HepG2 (cell line): ENCODE measurements around the gene OR2K2. TPM values are rescaled to one million over a fixed set of nuclear protein-coding genes. Genes with fewer than 3 reads are reported as not detected.

Experiments
- ATAC-seq: fragments of 200-7000 bp; cut with Tn5 transposase; 3 replicates; pipeline ENCODE4 v1.9.1; 2020; ENCODE audit warnings: mild to moderate bottlenecking, moderate library complexity
- BruUV-seq: library from RNA; stranded (reverse); fragments of 400-500 nt; replicated peaks from 2 replicates; lab custom pipeline; 2021; lab: Mats Ljungman, UMichigan
- CTCF ChIA-PET: fragments of 300-600 bp; formaldehyde crosslinking; extraction: SDS; loops from one replicate; lab custom pipeline; 2021; ENCODE audit warnings: low total read pairs, inconsistent platforms, low intra/inter-chr PET ratio; lab: Yijun Ruan, JAX
- POLR2A ChIA-PET: fragments of 350-600 bp; sonication (Branson Sonifier 250); formaldehyde crosslinking; loops from one replicate; lab custom pipeline; 2020; ENCODE audit warnings: antibody characterized with exemption, inconsistent platforms; lab: Yijun Ruan, JAX
- DNase-seq: peaks from one replicate; pipeline ENCODE4 v3.0.0-alpha.2; 2015; ENCODE audit warnings: low spot score
- FAIRE-seq: peaks from 3 replicates; lab custom pipeline; 2011; peaks lifted over from hg19 to GRCh38; lab: Jason Lieb, UNC
- H2AFZ ChIP-seq: one replicate; pipeline ENCODE4 v1.6.1; 2011; ENCODE audit warnings: low read length, inconsistent platforms
- H3K27ac ChIP-seq: fragments of 300-600 bp; 3 replicates; pipeline ENCODE4 v1.8.0; 2011; ENCODE audit warnings: mixed run types, mild to moderate bottlenecking, mixed read lengths, low read length, inconsistent platforms; ENCODE audit not compliant: insufficient read depth; ENCODE audit errors: extremely low read length
- H3K27me3 ChIP-seq, 2 experiments: fragments of 200-600 bp in 1 of 2; 2 replicates in 1 of 2; 3 replicates in 1 of 2; pipeline versions ENCODE4 v1.6.0 to v1.8.0; 2011; ENCODE audit warnings: low read length in 2 of 2, mild to moderate bottlenecking in 2 of 2, moderate library complexity in 2 of 2, inconsistent platforms in 1 of 2; ENCODE audit not compliant: insufficient read depth in 2 of 2, control insufficient read depth in 1 of 2
- H3K36me3 ChIP-seq, 2 experiments: fragments of 200-600 bp in 1 of 2; replicated peaks in 1 of 2; 2 replicates in 1 of 2; 3 replicates in 1 of 2; pipeline versions ENCODE4 v1.5.1 to v1.8.0; 2011; ENCODE audit warnings: low read length in 2 of 2, inconsistent platforms in 1 of 2; ENCODE audit not compliant: insufficient read depth in 2 of 2, control insufficient read depth in 1 of 2
- H3K4me1 ChIP-seq: 2 replicates; pipeline ENCODE4 v1.5.1; 2012; ENCODE audit warnings: low read length, inconsistent platforms; ENCODE audit not compliant: insufficient read depth
- H3K4me2 ChIP-seq: 2 replicates; pipeline ENCODE4 v1.6.0; 2011; ENCODE audit warnings: low read depth, low read length, inconsistent platforms
- H3K4me3 ChIP-seq, 3 experiments: fragments of 200-600 bp in 1 of 3; sonication (generic), shearing (Covaris generic) in 1 of 3; replicated peaks in 1 of 3; 2 replicates each; pipeline ENCODE4 v1.5.1; 2011 to 2016; ENCODE audit warnings: low read length in 3 of 3, inconsistent platforms in 2 of 3, low read depth in 2 of 3, mild to moderate bottlenecking in 2 of 3, control low read depth in 1 of 3, mixed read lengths in 1 of 3; ENCODE audit not compliant: insufficient read depth in 1 of 3
- H3K79me2 ChIP-seq: one replicate; pipeline ENCODE4 v1.6.1; 2011; ENCODE audit warnings: low read length, inconsistent platforms; ENCODE audit not compliant: insufficient read depth
- H3K9ac ChIP-seq: 2 replicates; pipeline ENCODE4 v1.6.0; 2011; ENCODE audit warnings: mild to moderate bottlenecking, low read depth, low read length, inconsistent platforms; ENCODE audit not compliant: insufficient read depth
- H3K9me3 ChIP-seq: 2 replicates; pipeline ENCODE4 v1.5.1; 2012; ENCODE audit warnings: mild to moderate bottlenecking, low read length
- H4K20me1 ChIP-seq: 2 replicates; pipeline ENCODE4 v1.6.0; 2011; ENCODE audit warnings: inconsistent platforms, mild to moderate bottlenecking, low read length, moderate library complexity; ENCODE audit not compliant: insufficient read depth
- ATF7-NPFF ChIP-seq: sonication (generic); formaldehyde crosslinking; IDR thresholded peaks from 2 replicates; pipeline ENCODE4 v1.8.1; 2023; ENCODE audit warnings: mild to moderate bottlenecking, low read depth, missing genetic modification reagents, moderate library complexity
- EEA1 ChIP-seq: sonication (generic); formaldehyde crosslinking; IDR thresholded peaks from 2 replicates; pipeline ENCODE4 v1.5.1; 2020; ENCODE audit warnings: mild to moderate bottlenecking, missing genetic modification reagents, borderline replicate concordance
- HIVEP1 ChIP-seq: sonication (generic); formaldehyde crosslinking; IDR thresholded peaks from 2 replicates; pipeline ENCODE4 v1.4.0; 2020; ENCODE audit warnings: mild to moderate bottlenecking, missing genetic modification reagents
- MTA1 ChIP-seq: sonication (generic); formaldehyde crosslinking; IDR thresholded peaks from 2 replicates; pipeline ENCODE4 v1.4.0; 2020; ENCODE audit warnings: missing genetic modification reagents, mild to moderate bottlenecking, borderline replicate concordance
- RAD51 ChIP-seq: fragments of 450-650 bp; IDR thresholded peaks from 2 replicates; pipeline ENCODE4 v1.6.1; 2016; ENCODE audit warnings: borderline replicate concordance
- RBM22 ChIP-seq: fragments of 200-400 bp; formaldehyde crosslinking; optimal IDR thresholded peaks from 2 replicates; pipeline ENCODE3; 2017; ENCODE audit warnings: mild to moderate bottlenecking, low read length, moderate library complexity
- TBX2 ChIP-seq: sonication (generic); formaldehyde crosslinking; IDR thresholded peaks from 2 replicates; pipeline ENCODE4 v1.5.0; 2020; ENCODE audit warnings: missing genetic modification reagents, mild to moderate bottlenecking, borderline replicate concordance
- ZC3H13 ChIP-seq: sonication (generic); formaldehyde crosslinking; IDR thresholded peaks from 2 replicates; pipeline ENCODE4 v1.8.1; 2023; ENCODE audit warnings: mild to moderate bottlenecking, missing genetic modification reagents, moderate library complexity
- ZNF160 ChIP-seq: sonication (generic); formaldehyde crosslinking; IDR thresholded peaks from 2 replicates; pipeline ENCODE4 v1.8.0; 2022; ENCODE audit warnings: mild to moderate bottlenecking, inconsistent platforms, missing genetic modification reagents
- ZNF329 ChIP-seq: sonication (generic); formaldehyde crosslinking; IDR thresholded peaks from 2 replicates; pipeline ENCODE4 v1.9.0; 2021; ENCODE audit warnings: low read depth, mild to moderate bottlenecking, missing genetic modification reagents
- ZNF431 ChIP-seq: sonication (generic); formaldehyde crosslinking; IDR thresholded peaks from 2 replicates; pipeline ENCODE4 v1.9.0; 2022; ENCODE audit warnings: missing genetic modification reagents, low read depth, mild to moderate bottlenecking, borderline replicate concordance
- ZNF792 ChIP-seq: IDR thresholded peaks from 2 replicates; pipeline ENCODE4 v1.6.1; 2016
- WGBS: methylation state at CpG from one replicate; pipeline ENCODE4 v1.1.6; 2017; ENCODE audit warnings: low lambda C conversion rate; 5-methylcytosine and 5-hydroxymethylcytosine counted together
- in situ Hi-C: cut with HindIII; loops from 2 replicates; pipeline ENCODE4 v1.10.0; 2017; ENCODE audit warnings: low pct_unique_long_range_greater_than_20kb; ENCODE audit not compliant: extremely low pct_ligation_motif_present
- intact Hi-C: fragments of 100-400 bp; cut with micrococcal nuclease; formaldehyde crosslinking; loops from one replicate; pipeline ENCODE4 v1.10.0; 2022; ENCODE audit not compliant: unreplicated experiment
- polyA plus RNA-seq, 8 experiments: library from polyadenylated mRNA; depleted of rRNA in 3 of 8; stranded (reverse) in 7 of 8; unstranded in 1 of 8; fragments of >200 nt; fragmentation: Illumina TruSeq in 4 of 8; extraction: Trizol in 4 of 8; gene quantifications; 2 replicates each; pipeline versions ENCODE4 v1.2.1 to v1.2.3, GENCODE V29; 2011 to 2016; ENCODE audit warnings: low read depth in 4 of 8, missing spikeins in 1 of 8, mixed read lengths in 1 of 8; ENCODE audit not compliant: insufficient read depth in 1 of 8
- total RNA-seq, 5 experiments: library from RNA; depleted of rRNA; stranded (reverse); fragments of >200 nt; fragmentation: Illumina TruSeq; extraction: Trizol; gene quantifications; 2 replicates each; pipeline ENCODE4 v1.2.3, GENCODE V29; 2016; ENCODE audit warnings: low read depth in 1 of 5
- TF ChIP-seq, protein P1 (sequence below): sonication (generic); formaldehyde crosslinking; IDR thresholded peaks from 2 replicates; pipeline ENCODE4 v1.5.0; 2020; ENCODE audit warnings: missing genetic modification reagents
- TF ChIP-seq, protein P2 (sequence below): IDR thresholded peaks from 2 replicates; pipeline ENCODE4 v1.6.1; 2016; ENCODE audit warnings: missing compliant biosample characterization, missing genetic modification reagents, borderline replicate concordance
- TF ChIP-seq, protein P3 (sequence below): sonication (generic); formaldehyde crosslinking; IDR thresholded peaks from 2 replicates; pipeline ENCODE4 v1.8.0; 2022; ENCODE audit warnings: missing genetic modification reagents, mild to moderate bottlenecking, borderline replicate concordance

Gene OR2K2
- total and polyA plus RNA-seq, 2 of the 13 experiments (the other 11 are each of a cell fraction or from before 2014, with no cell fraction given), result not detected

DNA sequence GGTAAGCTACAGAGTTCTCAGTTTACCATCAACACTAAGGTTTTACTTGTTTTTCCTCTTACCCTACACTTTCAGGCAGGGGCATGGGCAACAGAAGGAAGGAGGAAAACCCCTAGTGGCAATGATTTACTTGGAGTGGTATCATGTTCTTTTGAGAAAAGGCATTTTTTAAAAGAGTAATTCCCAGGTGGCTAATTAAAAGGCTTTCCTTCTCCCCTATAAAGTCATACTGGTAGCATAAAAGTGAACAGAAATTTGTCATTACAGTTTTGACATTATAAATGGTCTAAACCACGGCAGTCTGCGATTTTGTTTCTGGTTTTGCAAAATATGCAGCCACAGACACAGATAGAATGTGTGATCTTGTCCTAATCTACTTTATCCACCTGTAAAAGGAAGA lies 30.9 kb upstream of the OR2K2 start:
- no peaks in the 10 kb centered on the region for H3K9me3 ChIP-seq
- no peak for ATAC-seq
- POLR2A ChIA-PET, result no interaction called here
- no peaks in the 10 kb centered on the region for H4K20me1 ChIP-seq
- BruUV-seq, result no TSS peak
- H3K4me3 ChIP-seq, result no peak overlapping the region
- CTCF ChIA-PET, result no interaction called here
- H3K4me2 ChIP-seq, result no peak overlapping the region
- TF ChIP-seq RBM22, result peak; percentile 56
- TF ChIP-seq TBX2 (CRISPR knock-in tag), result no peak
- TF ChIP-seq, all 625 proteins: peak for 1
- WGBS, result 93% methylated on average over 2 of the region's 2 CpGs
- no peaks in the 10 kb centered on the region for H3K79me2 ChIP-seq
- in situ Hi-C loops (no loop called here), intact Hi-C loops (loop anchor here (10.0 kb wide), 1 partner anchor 1954 kb away; no protein-coding TSS in a partner anchor)
- peaks cover 5 to 25% of the 10 kb centered on the region in 2 experiments; a peak in 4 of 5 replicates for H3K36me3 ChIP-seq
- H3K27me3 ChIP-seq, result no peaks in the 10 kb centered on the region
- DNase-seq (no peak), FAIRE-seq (no peak)
- H3K4me1 ChIP-seq, result no peaks in the 10 kb centered on the region
- H3K27ac ChIP-seq, result no peak overlapping the region
- no peak overlapping the region for H2AFZ ChIP-seq
- H3K9ac ChIP-seq, result no peak overlapping the region

DNA sequence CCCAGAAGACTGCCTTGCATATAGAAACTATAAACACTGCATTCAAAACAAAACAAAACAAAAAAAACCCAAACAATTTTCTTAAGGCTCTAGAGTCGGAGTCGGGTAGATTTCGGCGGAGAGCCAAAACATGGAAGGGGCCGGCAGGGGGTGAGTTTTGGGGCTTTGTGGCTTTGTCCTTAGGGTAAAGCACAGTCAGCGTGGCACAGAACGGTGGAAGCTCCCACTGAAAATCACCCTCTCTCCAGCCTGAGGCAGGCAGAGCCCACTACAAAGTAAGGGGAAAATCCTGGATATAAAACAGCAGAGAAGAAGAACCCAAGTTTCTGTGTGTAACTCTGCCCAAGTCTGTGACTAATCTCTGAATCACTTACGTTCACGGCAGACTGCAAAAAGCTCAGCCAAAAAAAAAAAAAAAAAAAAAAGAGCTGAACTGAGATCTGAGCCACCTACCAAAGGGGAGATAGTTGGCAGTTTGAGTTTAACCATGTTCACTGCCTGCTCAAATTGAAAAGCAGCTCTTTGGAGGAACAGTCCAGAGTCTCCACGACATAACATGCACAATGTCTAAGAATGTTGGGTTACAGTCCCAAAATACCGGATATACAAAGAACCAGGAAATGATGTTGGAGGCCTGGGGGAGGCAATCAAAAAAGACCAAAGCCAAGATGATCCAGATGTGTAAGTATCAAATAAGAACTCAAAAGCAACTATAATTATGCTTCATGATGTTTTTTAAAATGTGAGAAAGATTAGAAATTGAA lies 26.6 kb upstream of the OR2K2 start:
- no peaks in the 10 kb centered on the region for H3K79me2 ChIP-seq
- intact Hi-C loops, result no loop called here
- ChIA-PET CTCF (no interaction called here), POLR2A (no interaction called here)
- no peak overlapping the region for H3K4me2 ChIP-seq
- FAIRE-seq (no peak), ATAC-seq (no peak), DNase-seq (no peak)
- no peaks in the 10 kb centered on the region; a peak in 1 of 5 replicates for H3K27me3 ChIP-seq
- no peak overlapping the region for H3K4me3 ChIP-seq
- H3K27ac ChIP-seq, result no peak overlapping the region
- peaks cover 0 to under 1% of the 10 kb centered on the region in 2 experiments; a peak in 1 of 5 replicates for H3K36me3 ChIP-seq
- no peak overlapping the region for H3K9ac ChIP-seq
- WGBS, result 78% methylated on average over 11 of the region's 11 CpGs
- H2AFZ ChIP-seq, result no peak overlapping the region
- H4K20me1 ChIP-seq, result no peaks in the 10 kb centered on the region
- H3K9me3 ChIP-seq, result no peaks in the 10 kb centered on the region
- H3K4me1 ChIP-seq, result peaks cover 10% of the 10 kb centered on the region
- no TSS peak for BruUV-seq
- in situ Hi-C loops, result no loop called here
- TF ChIP-seq, protein P1, sequence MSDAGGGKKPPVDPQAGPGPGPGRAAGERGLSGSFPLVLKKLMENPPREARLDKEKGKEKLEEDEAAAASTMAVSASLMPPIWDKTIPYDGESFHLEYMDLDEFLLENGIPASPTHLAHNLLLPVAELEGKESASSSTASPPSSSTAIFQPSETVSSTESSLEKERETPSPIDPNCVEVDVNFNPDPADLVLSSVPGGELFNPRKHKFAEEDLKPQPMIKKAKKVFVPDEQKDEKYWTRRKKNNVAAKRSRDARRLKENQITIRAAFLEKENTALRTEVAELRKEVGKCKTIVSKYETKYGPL (CRISPR knock-in tag), result no peak
- TF ChIP-seq ZNF431 (CRISPR knock-in tag) (no peak), MTA1 (CRISPR knock-in tag) (no peak), RAD51 (no peak), ATF7-NPFF (no peak), HIVEP1 (CRISPR knock-in tag) (no peak), ZNF160 (CRISPR knock-in tag) (no peak), EEA1 (CRISPR knock-in tag) (no peak), ZNF329 (no peak), ZNF792 (CRISPR knock-in tag) (no peak), ZC3H13 (CRISPR knock-in tag) (no peak)
- TF ChIP-seq, protein P2, sequence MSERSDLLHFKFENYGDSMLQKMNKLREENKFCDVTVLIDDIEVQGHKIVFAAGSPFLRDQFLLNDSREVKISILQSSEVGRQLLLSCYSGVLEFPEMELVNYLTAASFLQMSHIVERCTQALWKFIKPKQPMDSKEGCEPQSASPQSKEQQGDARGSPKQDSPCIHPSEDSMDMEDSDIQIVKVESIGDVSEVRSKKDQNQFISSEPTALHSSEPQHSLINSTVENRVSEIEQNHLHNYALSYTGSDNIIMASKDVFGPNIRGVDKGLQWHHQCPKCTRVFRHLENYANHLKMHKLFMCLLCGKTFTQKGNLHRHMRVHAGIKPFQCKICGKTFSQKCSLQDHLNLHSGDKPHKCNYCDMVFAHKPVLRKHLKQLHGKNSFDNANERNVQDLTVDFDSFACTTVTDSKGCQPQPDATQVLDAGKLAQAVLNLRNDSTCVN (CRISPR knock-in tag), result no peak
- TF ChIP-seq, protein P3, sequence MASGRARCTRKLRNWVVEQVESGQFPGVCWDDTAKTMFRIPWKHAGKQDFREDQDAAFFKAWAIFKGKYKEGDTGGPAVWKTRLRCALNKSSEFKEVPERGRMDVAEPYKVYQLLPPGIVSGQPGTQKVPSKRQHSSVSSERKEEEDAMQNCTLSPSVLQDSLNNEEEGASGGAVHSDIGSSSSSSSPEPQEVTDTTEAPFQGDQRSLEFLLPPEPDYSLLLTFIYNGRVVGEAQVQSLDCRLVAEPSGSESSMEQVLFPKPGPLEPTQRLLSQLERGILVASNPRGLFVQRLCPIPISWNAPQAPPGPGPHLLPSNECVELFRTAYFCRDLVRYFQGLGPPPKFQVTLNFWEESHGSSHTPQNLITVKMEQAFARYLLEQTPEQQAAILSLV (CRISPR knock-in tag), result no peak
